ENCODE results near the gene MED12L.

GRCh38 chr3:151459358-151459757 lies 373.9 kb downstream of the MED12L start:
- TF ChIP-seq CTCF (IDR thresholded peaks at IDR 0.05) (no peak), POLR2AphosphoS5 (IDR thresholded peaks at IDR 0.05) (no peak), POLR2A (IDR thresholded peaks at IDR 0.05) (no peak)

Measured in gastroesophageal sphincter (tissue), 3 donors.